SU-DHL-6 (cell line): ENCODE measurements around the gene C5orf63.

Experiments used
- EZH2phosphoT487 ChIP-seq: fragments of 200-600 bp; sonication (generic), shearing (Covaris generic); conservative IDR thresholded peaks from 2 replicates; pipeline ENCODE4 v1.6.1; 2018; ENCODE audit warnings: mild to moderate bottlenecking, antibody characterized with exemption, low read length, moderate library complexity, mixed read lengths
- TF ChIP-seq, protein P1 (sequence below): fragments of 200-600 bp; sonication (generic); IDR thresholded peaks from one replicate; pipeline ENCODE4 v1.5.1; 2017; ENCODE audit warnings: antibody characterized with exemption, mild to moderate bottlenecking, low read length, moderate library complexity; ENCODE audit not compliant: insufficient read depth, poor library complexity, severe bottlenecking

- TF ChIP-seq, protein P1, sequence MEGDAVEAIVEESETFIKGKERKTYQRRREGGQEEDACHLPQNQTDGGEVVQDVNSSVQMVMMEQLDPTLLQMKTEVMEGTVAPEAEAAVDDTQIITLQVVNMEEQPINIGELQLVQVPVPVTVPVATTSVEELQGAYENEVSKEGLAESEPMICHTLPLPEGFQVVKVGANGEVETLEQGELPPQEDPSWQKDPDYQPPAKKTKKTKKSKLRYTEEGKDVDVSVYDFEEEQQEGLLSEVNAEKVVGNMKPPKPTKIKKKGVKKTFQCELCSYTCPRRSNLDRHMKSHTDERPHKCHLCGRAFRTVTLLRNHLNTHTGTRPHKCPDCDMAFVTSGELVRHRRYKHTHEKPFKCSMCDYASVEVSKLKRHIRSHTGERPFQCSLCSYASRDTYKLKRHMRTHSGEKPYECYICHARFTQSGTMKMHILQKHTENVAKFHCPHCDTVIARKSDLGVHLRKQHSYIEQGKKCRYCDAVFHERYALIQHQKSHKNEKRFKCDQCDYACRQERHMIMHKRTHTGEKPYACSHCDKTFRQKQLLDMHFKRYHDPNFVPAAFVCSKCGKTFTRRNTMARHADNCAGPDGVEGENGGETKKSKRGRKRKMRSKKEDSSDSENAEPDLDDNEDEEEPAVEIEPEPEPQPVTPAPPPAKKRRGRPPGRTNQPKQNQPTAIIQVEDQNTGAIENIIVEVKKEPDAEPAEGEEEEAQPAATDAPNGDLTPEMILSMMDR: peak; percentile 11
- TF ChIP-seq EZH2phosphoT487: no peak
Observed at GRCh38 chr5:127030259-127031146, 42.8 kb downstream of the C5orf63 start, which contains the start of gene MARCHF3.
